T-helper 9 cell (primary cell): ENCODE measurements around the gene OCIAD1.
A peak's percentile ranks its signal among the peaks of the same experiment; 100 is the strongest.

Source experiments
- DNase-seq: peaks from one replicate; pipeline ENCODE4 v3.0.0-alpha.2; 2020

OCIAD1 gene

DNA sequence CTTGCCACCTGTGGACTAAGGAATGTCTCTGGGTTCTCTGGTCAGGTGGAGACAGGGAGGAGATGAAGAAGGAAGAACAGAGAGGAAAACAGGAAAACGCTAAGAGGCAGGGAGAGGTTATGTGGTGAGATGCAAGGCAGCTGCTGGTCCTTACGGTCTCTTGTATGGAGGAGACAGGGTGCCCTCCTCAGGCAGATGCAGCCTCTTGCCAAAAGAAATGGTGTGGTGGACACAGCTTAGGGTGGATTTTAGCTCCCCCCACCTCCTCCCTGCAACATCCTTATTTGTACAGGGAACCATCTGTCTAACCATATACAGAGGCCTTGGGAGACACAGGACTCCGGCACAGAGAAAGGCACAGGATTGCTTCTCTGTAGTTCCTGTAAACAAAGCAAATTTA lies 66.0 kb downstream of the OCIAD1 start:
- no peak for DNase-seq

DNA sequence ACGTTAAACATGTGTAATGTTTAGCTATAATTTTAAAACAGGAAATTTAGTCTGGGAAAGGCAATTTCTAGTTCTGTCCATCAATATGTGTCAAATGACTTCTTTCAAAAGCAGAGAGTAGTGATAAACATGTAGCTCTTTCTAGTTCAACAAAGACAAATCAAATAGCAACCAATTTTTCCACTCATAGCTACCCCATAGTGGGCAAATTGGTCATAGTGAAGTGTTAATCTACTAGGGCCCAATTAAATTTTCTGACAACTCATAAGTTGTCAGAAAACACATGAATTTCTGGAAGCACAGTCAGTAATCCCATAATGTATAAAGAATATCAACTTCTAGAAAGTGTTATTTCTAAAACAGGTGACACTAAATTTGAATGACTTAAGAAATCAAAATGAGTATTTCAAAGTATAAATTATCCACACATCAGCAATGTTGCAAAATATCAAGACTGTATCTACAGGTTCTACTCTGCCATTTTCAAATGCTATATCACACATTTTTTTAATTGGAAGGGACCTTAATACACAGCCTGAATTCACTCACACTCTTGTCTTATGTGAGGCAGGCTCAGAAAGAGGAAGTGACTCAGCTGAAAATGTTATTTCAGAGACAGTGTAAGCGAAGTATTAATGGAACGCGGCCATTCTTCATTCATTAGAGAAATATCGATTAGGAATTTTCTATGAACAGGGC lies 68.0 kb downstream of the OCIAD1 start:
- DNase-seq: no peak

DNA sequence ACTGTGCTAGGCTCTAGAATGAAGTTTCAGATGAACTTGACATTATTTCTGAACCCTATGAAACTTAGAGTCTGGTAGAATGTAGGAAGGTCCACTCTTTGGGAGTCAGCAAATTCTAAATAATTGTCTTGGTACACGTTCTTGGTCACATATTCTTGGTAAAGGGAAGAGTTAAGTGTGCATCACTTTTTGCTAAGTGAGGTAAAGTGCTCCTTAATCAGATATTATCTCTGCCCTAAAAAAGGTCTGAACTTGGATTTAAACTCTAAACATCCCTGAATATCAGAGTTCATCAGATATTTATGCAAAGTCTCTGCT lies 68.5 kb downstream of the OCIAD1 start:
- DNase-seq: no peak

DNA sequence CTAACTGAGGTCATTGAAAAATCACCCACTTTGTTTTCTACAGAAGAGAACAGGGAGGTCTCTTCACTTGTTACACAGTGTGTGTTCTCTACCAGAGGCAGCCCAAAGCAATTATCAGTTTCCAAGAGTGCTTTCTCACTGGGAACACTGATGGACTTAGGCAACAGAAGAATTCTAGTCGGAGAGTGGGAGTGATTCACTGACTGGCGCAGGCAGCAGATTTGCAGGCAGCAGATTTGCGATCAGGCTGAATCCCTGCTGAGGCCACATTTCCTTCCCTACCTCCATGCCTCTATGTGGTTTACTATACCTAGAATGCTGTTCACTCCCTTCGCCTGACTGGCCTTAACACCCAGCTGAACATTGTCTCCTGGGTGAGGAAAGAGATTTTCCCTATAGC lies 69.1 kb downstream of the OCIAD1 start:
- no peak for DNase-seq

DNA sequence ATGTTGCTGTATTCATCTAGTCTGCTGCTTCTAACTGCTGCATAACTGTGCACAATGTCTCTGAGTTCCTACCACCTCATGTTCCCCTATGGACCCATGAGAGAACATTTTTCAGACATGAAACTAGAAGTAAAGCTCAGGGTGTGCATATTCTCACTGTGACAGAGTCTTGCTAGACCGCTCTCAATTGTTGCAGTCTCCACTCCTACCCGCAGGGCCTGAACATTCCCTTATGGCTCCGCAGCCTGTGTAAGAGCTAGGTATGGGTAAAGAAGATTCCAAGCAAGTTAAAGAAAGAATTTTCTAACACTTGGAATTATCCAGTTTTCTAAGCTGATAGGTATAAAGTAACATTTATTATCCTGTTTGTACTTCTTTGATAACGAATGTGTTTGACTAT lies 70.3 kb downstream of the OCIAD1 start:
- no peak for DNase-seq

DNA sequence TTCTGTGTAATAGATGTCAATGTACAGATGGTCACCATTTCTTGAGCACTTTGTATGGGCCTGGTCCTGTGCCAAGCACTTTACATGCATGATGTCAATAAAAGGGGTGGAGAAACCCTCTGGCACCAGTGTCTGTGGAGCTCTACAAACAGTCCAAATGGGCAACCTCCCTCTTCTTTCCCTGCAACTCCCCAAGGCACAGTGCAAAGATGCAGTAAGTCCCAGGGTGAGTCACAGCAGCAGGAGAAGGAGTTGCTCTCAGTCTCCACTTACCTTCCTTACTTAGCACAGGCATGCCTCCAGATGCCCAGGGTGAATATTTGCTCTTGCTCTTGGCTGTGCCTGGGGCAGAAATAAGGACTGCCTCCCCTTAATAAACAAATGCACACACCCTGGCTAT lies 71.4 kb downstream of the OCIAD1 start:
- no peak for DNase-seq

DNA sequence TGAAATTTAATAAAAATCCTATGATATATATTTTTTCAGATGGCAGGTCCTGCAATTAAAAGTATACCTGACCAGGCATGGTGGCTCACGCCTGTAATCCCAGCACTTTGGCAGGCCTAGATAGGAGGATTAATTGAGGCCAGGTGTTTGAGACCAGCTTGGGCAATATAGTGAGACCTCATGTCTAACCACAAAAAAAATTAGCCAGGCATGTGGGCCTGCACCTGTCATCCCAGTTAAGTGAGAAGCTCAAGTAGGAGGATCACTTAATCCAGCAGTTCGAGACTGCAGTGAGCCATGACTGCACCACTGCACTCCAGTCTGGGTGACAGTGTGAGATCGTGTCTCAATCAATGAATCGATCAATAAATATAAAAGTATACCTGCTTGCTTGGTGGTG lies 73.2 kb downstream of the OCIAD1 start:
- no peak for DNase-seq

DNA sequence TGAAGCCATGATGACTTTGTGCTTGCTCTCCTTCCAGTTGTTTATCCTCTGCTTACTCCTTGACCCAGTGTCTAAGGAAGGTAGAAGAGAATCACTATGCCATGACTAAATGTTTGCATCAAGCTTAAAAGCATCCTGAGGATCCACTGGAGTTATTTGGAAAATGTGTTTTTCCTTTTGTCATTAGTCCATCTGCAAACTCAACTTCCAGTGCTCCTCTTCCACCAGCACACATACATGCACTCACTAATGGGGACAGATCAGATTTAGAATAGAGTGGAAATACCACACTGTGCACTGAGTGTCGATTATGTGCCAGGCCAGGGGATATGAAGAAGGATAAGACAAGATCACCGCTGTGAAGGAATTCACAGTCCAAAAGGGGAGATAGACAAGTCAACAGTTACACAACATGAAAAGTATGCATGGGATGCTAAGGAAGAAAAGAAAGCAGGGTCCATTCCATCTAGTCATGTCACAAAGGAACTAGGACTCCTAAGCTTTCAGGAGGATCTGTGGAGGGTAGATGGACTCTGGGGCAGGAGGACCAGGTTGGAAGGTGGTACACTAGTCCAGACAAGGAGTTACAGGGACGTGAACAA lies 73.8 kb downstream of the OCIAD1 start:
- DNase-seq: no peak

DNA sequence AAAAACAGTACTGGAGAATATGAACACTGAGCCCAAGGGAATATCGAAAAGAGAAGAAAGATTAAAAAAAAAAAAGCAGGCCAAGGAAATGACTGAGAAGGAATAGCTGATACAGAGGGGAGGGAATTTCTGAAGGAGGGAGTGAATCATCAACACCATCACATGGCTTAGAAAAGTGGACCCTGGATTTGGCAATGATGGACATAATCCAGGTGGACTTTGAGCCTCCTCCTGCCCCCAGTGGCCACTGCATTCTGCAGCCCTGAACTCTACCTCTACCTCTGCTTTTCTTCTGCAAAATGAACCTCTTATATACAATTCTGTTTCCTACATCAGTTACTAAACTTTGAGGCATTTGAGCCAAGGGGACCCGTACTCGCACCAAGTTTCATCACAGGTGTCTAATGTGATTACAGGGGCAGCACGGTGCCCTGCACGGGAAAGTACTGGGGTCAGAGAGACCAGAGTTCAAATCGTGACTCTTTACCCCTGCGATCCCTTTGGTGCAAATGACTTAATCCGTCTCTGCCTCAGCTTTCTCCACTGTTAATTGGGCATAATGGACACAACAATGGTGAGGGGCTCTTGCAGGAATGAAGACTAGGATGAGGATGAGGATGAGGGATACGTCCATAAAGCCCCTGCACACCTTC lies 74.6 kb downstream of the OCIAD1 start:
- no peak for DNase-seq

DNA sequence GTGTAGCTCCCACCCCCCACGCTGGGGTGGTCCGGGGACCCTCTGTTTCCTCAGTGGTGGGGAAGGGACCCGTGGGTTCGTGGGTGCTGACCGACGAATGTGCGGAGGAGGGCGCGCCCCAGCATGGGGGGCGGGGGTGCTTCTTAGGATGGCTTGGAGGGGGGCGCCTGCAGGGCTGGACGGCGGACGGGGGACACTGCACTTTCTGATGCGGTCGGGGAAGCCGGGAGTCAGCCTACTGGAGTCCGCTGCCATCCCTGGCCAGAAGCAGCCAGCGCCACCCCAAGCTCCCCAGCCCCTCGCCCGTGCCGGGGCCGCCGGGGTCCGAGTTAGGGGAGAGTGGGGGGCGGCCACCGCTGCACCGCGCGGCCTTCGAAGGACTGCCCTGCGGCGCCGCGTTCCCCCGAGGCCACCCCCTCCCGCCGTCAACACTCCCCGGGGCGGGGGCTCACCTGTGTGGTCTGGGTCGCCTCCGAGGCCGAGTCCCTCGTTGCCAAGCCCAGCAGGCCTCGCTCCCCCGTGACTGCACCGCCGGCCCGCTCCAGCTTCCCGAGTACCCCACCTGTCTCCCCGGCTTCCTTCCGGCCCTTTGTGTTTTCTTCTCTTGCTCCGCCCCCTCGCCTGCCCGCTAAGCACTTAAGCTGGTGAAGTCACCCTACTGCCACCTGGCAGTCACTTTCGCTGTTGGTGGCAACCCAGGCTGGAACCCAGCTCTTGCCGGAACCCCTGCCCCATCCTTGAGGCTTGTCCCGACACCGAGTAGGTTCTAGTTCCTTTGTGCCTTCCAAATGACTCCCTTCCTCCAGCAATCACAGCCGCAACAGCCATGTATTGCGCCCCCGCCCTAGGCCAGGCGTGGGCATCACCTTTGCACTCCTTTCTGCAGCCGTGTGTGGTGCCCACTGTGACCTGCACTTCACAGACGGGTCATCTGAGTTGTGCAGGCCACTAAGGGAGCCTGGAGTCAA lies 75.6 kb downstream of the OCIAD1 start, which contains the start of gene OCIAD2:
TSS of gene OCIAD2 (minus strand) at position 569 of the 968 bp plus-strand sequence. CDS start 2,225 bp downstream, outside the sequence.
- peak; percentile 74 for DNase-seq

DNA sequence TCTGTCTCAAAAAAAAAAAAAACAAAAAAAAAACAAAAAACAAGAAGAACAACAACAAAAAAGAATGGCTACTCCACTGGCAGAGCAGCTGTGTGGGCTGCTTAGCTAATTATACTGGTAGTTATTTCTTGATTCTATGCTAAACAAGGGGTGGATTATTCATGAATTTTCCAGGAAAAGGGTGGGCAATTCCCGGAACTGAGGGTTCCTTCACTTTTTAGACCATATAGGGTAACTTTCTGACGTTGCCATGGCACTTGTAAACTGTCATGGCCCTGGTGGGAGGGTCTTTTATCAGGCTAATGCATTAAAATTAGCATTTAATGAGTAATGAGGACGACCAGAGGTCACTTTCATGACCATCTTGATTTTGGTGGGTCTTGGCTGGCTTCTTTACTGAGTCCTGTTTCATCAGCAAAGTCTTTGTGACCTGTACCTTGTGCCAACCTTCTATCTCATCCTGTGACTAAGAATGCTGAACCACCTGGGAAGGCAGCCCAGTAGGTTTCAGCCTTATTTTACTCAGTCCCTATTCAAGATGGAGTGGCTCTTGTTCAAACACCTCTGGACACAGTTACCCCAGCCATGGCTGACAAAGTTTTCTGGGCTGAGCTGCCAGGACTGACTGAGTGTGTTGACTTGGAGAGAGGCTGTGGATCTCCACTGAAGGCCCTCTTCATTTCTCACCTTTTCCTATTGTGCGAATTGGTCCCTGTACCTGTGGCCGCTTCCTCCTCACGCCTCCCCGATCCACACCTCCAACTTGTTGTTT lies 77.0 kb downstream of the OCIAD1 start:
- no peak for DNase-seq

DNA sequence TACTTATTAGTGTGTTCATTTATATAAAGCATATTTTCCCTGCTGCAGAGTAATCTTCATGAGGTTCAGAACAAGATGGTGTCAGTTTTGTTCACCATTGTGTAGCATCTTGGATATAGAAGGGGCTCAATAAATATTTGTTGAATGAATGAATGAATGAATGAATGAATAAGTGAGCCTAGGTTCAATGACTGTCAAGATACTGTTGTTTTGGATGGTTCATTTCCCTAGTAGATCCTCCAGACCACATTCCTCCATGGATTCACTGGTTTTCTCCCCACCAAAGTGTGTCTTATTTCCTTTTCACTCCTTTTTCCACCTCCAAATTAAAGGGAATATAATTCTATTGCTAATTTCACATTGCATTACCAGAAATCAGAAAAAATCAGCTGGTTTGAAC lies 77.8 kb downstream of the OCIAD1 start:
- no peak for DNase-seq

DNA sequence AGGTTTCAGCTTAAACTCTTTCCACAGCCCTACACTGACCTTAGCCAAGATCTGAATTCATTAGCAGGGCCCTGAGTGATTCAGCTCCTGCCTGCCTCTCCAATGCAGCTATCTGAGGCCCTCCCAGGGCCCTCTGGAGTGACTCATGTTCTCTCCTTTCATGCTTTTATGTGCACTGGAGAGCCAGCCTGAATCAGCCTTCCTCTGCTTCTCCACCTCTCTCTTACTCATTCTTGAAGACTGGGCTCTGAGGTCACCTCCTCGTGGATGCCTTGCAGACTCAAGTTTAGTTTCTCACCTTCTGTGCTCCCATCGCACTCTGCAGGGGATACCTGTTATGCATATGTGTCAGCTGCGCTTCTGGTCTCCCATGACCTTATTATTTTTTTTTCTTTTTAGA lies 78.8 kb downstream of the OCIAD1 start:
- no peak for DNase-seq

DNA sequence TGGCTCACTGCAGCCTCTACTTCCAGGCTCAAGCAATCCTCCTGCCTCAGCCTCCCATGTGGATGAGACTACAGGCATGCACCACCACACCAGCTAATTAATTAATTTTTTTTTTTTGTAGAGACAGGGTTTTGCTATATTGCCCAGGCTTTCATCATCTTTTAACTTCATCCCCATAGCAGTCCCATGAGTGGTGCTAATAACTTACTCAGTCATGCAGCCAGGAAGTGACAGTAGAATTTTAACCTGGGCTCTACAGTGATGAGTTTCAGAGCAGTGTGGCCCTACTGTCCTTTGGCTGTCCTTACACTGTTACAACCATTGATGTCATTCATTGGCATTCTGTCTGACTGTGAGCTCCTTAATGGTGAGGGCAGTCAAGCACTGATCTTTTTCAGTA lies 79.6 kb downstream of the OCIAD1 start:
- no peak for DNase-seq
